Islet of Langerhans (tissue), 1 donor: Measurements from ENCODE around the gene IBSP.

Source experiments
- FAIRE-seq: peaks from one replicate; lab custom pipeline; 2011; peaks lifted over from hg19 to GRCh38; lab: Jason Lieb, UNC

The IBSP gene

GRCh38 chr4:87799301-87800113, at the start of gene IBSP:
TSS of gene IBSP (plus strand) at chr4:87799554. CDS start at chr4:87802362, 2,808 bp downstream.
- no peak for FAIRE-seq

- no peak for FAIRE-seq
Measured at GRCh38 chr4:87749883-87750282, 49.5 kb upstream of the IBSP start.

- no peak for FAIRE-seq
Measured at GRCh38 chr4:87758270-87758669, 41.1 kb upstream of the IBSP start.

- FAIRE-seq = no peak
Measured at GRCh38 chr4:87762311-87762710, 37.0 kb upstream of the IBSP start.

- FAIRE-seq = no peak
Measured at GRCh38 chr4:87781569-87781968, 17.8 kb upstream of the IBSP start.

GRCh38 chr4:87783781-87784180, 15.6 kb upstream of the IBSP start:
- no peak for FAIRE-seq

- FAIRE-seq = no peak
Measured at GRCh38 chr4:87785731-87786509, 13.4 kb upstream of the IBSP start.

GRCh38 chr4:87802858-87803257, 3.5 kb downstream of the IBSP start:
- FAIRE-seq = no peak

- no peak for FAIRE-seq
Measured at GRCh38 chr4:87803421-87803820, 4.1 kb downstream of the IBSP start.

GRCh38 chr4:87804871-87805270, 5.5 kb downstream of the IBSP start:
- no peak for FAIRE-seq

GRCh38 chr4:87805971-87806370, 6.6 kb downstream of the IBSP start:
- FAIRE-seq = no peak

- no peak for FAIRE-seq
Measured at GRCh38 chr4:87806520-87806919, 7.2 kb downstream of the IBSP start.

GRCh38 chr4:87807402-87807801, 8.0 kb downstream of the IBSP start:
- FAIRE-seq = no peak

GRCh38 chr4:87811977-87812376, 12.6 kb downstream of the IBSP start:
- FAIRE-seq = no peak

GRCh38 chr4:87819281-87819919, 20.0 kb downstream of the IBSP start:
- FAIRE-seq = no peak

- FAIRE-seq = no peak
Measured at GRCh38 chr4:87823200-87823599, 23.8 kb downstream of the IBSP start.

- no peak for FAIRE-seq
Measured at GRCh38 chr4:87823724-87824123, 24.4 kb downstream of the IBSP start.

GRCh38 chr4:87824352-87824751, 25.0 kb downstream of the IBSP start:
- no peak for FAIRE-seq

- no peak for FAIRE-seq
Measured at GRCh38 chr4:87832669-87833068, 33.3 kb downstream of the IBSP start, which contains the start of gene MEPE. TSS of gene MEPE (plus strand) at chr4:87832969. CDS start at chr4:87834715, 1,746 bp downstream.

- peak; percentile 84 for FAIRE-seq
Measured at GRCh38 chr4:87834401-87834800, 35.0 kb downstream of the IBSP start.

GRCh38 chr4:87835197-87835596, 35.8 kb downstream of the IBSP start:
- peak; percentile 96 for FAIRE-seq

- FAIRE-seq = no peak
Measured at GRCh38 chr4:87835743-87836142, 36.4 kb downstream of the IBSP start.

- FAIRE-seq = no peak
Measured at GRCh38 chr4:87838205-87838604, 38.9 kb downstream of the IBSP start.
